Uterus (tissue), 2 donors: ENCODE data around the gene MRPS25.

ENCODE experiments used
- CTCF ChIP-seq, 4 experiments: fragments of 200-600 bp in 2 of 4; fragments of 450-650 bp in 2 of 4; sonication (generic) in 2 of 4; IDR thresholded peaks; one replicate each; pipeline ENCODE4 v1.5.1; 2016 to 2019; ENCODE audit warnings: antibody characterized with exemption in 4 of 4, mild to moderate bottlenecking in 2 of 4, moderate library complexity in 1 of 4
- POLR2A ChIP-seq, 2 donors: fragments of 450-650 bp; IDR thresholded peaks; one replicate each; pipeline ENCODE4 v1.6.1; 2016; ENCODE audit warnings: antibody characterized with exemption in 2 of 2, mild to moderate bottlenecking in 1 of 2, moderate library complexity in 1 of 2

- TF ChIP-seq CTCF (IDR thresholded peaks at IDR 0.05) (no peak), POLR2A (IDR thresholded peaks at IDR 0.05) (no peak)
These were observed 29.2 kb upstream of the MRPS25 start for GRCh38 chr3:15094187-15094875.
